Gastrocnemius medialis (tissue), 4 donors: ENCODE measurements around the gene DENND1A. TPM values are rescaled to one million over a fixed set of nuclear protein-coding genes. Genes with fewer than 3 reads are reported as not detected.

ENCODE experiments used
- ATAC-seq, 2 donors: fragments of 150-250 bp; one replicate each; pipeline ENCODE4 v1.9.1; 2016
- DNase-seq, 2 donors: peaks; one replicate each; pipeline ENCODE4 v3.0.0-alpha.2; 2019
- H3K27ac ChIP-seq, 4 donors: fragments of 200-600 bp; sonication (generic); 1 replicate in 1 of 4; 2 replicates in 3 of 4; pipeline ENCODE4 v1.5.1; 2016 to 2018; ENCODE audit warnings: mild to moderate bottlenecking in 2 of 4, moderate library complexity in 1 of 4
- H3K27me3 ChIP-seq, 3 donors: fragments of 200-600 bp; sonication (generic) in 2 of 3; 1 replicate in 1 of 3; 2 replicates in 2 of 3; pipeline versions ENCODE4 v1.5.1 to v1.6.0; 2016 to 2019; ENCODE audit warnings: mild to moderate bottlenecking in 1 of 3, moderate library complexity in 1 of 3
- H3K36me3 ChIP-seq, 2 donors: fragments of 200-600 bp; sonication (generic) in 1 of 2; one replicate each; pipeline ENCODE4 v1.5.1; 2017 to 2018
- H3K4me1 ChIP-seq, 2 donors: fragments of 200-600 bp; sonication (generic) in 1 of 2; one replicate each; pipeline ENCODE4 v1.5.1; 2016 to 2017; ENCODE audit warnings: mild to moderate bottlenecking in 2 of 2
- H3K4me3 ChIP-seq, 4 donors: fragments of 200-600 bp; sonication (generic) in 3 of 4; 1 replicate in 1 of 4; 2 replicates in 3 of 4; pipeline ENCODE4 v1.5.1; 2016 to 2019; ENCODE audit warnings: mild to moderate bottlenecking in 2 of 4
- H3K9me3 ChIP-seq, 3 donors: fragments of 200-600 bp; sonication (generic) in 2 of 3; 1 replicate in 1 of 3; 2 replicates in 2 of 3; pipeline ENCODE4 v1.5.1; 2016 to 2019
- POLR2A ChIP-seq, 2 donors: fragments of 450-650 bp; IDR thresholded peaks; one replicate each; pipeline ENCODE4 v1.6.1; 2017; ENCODE audit warnings: antibody characterized with exemption in 2 of 2, mild to moderate bottlenecking in 2 of 2, moderate library complexity in 2 of 2
- in situ Hi-C, 4 donors: fragments of 200-750 bp; cut with MboI; loops; one replicate each; pipeline versions ENCODE4 v1.15.0 to v1.8.0; 2017; ENCODE audit warnings: low sequenced_read_pairs in 4 of 4
- intact Hi-C: fragments of 100-400 bp; cut with DNase I; formaldehyde crosslinking; loops from one replicate; pipeline ENCODE4 v1.15.1; 2023; ENCODE audit warnings: low total_unique reads
- total RNA-seq, 4 donors: library from RNA; depleted of rRNA; stranded (reverse); fragments of >200 nt; gene quantifications; one replicate each; pipeline versions ENCODE4 v1.1.0 to v1.2.3, GENCODE V29; 2016
- TF ChIP-seq, protein P1 (sequence below), 5 experiments: fragments of 450-650 bp in 3 of 5; fragments of 200-600 bp in 2 of 5; sonication (generic) in 2 of 5; IDR thresholded peaks in 4 of 5; conservative IDR thresholded peaks in 1 of 5; 1 replicate in 4 of 5; 2 replicates in 1 of 5; pipeline ENCODE4 v1.5.1; 2016 to 2019; ENCODE audit warnings: antibody characterized with exemption in 5 of 5, mild to moderate bottlenecking in 3 of 5, moderate library complexity in 3 of 5

Gene DENND1A
- total RNA-seq, 4 donors from 2014 or later, result 14.1 to 24.6 (median 16.4) TPM

DNA sequence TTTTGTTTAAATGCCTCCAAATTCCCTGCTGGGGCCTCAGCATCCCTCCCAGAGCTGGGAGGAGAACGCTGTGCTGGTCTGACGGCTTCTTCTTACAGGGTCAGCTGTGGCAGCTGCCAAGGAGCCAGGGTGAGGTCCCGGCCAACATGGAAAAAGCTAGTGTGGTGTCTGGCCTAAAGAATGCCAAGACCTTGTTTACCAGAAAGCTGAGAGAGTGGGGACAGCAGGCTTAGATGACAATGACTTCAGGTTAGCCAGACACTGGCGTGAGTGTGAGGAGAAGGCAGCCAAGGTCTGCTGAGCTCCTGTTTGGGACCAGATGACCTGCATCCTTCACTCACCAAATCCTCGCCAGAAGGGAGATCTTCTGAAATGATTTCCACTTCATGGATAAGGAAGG lies 461.4 kb downstream of the DENND1A start:
- no peaks in the 10 kb centered on the region for H3K27me3 ChIP-seq
- DNase-seq (no peak), ATAC-seq (no peak)
- no peak for TF ChIP-seq POLR2A (IDR thresholded peaks at IDR 0.05)
- TF ChIP-seq, protein P1, sequence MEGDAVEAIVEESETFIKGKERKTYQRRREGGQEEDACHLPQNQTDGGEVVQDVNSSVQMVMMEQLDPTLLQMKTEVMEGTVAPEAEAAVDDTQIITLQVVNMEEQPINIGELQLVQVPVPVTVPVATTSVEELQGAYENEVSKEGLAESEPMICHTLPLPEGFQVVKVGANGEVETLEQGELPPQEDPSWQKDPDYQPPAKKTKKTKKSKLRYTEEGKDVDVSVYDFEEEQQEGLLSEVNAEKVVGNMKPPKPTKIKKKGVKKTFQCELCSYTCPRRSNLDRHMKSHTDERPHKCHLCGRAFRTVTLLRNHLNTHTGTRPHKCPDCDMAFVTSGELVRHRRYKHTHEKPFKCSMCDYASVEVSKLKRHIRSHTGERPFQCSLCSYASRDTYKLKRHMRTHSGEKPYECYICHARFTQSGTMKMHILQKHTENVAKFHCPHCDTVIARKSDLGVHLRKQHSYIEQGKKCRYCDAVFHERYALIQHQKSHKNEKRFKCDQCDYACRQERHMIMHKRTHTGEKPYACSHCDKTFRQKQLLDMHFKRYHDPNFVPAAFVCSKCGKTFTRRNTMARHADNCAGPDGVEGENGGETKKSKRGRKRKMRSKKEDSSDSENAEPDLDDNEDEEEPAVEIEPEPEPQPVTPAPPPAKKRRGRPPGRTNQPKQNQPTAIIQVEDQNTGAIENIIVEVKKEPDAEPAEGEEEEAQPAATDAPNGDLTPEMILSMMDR (IDR thresholded peaks at IDR 0.05 in 4 of 5, conservative IDR thresholded peaks at IDR 0.05 in 1 of 5), result no peak
- no peaks in the 10 kb centered on the region for H3K36me3 ChIP-seq
- H3K27ac ChIP-seq, result no peak overlapping the region
- no peaks in the 10 kb centered on the region for H3K9me3 ChIP-seq
- no peak overlapping the region for H3K4me3 ChIP-seq
- in situ Hi-C loops (no loop called here), intact Hi-C loops (no loop called here)
- H3K4me1 ChIP-seq, result no peaks in the 10 kb centered on the region

DNA sequence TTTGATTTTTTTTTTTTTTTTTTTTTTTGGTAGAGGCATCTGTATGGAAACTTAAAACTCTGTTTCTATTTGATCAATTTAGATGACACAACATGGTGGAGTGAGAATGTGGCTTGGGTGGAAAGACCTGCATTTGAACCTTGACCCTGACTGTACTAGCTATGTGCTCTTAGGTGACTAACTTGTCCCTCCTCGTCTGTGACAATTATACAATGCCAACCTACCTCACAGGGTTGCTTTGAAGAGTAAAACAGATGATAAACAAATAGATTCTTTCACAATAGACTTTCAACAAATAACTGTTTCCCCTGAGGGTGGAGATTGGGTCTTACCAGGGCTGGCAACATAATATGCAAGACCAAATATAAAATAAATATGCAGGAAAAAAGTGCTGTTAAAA lies 464.6 kb downstream of the DENND1A start:
- no peak for ATAC-seq
- TF ChIP-seq, protein P1 (IDR thresholded peaks at IDR 0.05 in 4 of 5, conservative IDR thresholded peaks at IDR 0.05 in 1 of 5), result no peak
- no peak for TF ChIP-seq POLR2A (IDR thresholded peaks at IDR 0.05)
- DNase-seq, result no peak
- Histone ChIP-seq H3K27me3 (no peaks in the 10 kb centered on the region), H3K4me1 (no peaks in the 10 kb centered on the region), H3K27ac (no peak overlapping the region), H3K4me3 (no peak overlapping the region), H3K36me3 (no peaks in the 10 kb centered on the region), H3K9me3 (no peaks in the 10 kb centered on the region)
- intact Hi-C loops (no loop called here), in situ Hi-C loops (no loop called here)

DNA sequence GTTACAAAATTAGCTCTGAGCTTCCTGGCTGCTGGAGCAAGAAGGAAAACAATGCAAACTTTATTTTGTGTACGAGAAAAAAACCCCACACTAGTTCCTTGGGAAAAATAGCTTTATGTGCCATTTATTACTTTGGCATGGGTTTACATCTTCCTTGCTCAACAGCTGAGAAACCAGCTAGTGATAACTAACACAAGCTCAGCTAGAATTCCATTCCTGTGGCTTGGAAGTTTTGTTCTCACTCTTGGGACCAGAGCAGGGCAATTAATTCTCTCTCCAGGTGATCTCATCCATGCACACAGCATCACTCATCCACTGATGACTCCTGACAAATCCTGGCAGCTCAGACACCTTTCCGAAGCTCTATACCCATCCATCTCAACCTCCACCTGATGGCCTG lies 469.8 kb downstream of the DENND1A start:
- no peak for TF ChIP-seq POLR2A (IDR thresholded peaks at IDR 0.05)
- TF ChIP-seq, protein P1 (IDR thresholded peaks at IDR 0.05 in 4 of 5, conservative IDR thresholded peaks at IDR 0.05 in 1 of 5), result no peak
- Histone ChIP-seq H3K27ac (no peak overlapping the region), H3K4me3 (no peak overlapping the region), H3K27me3 (no peaks in the 10 kb centered on the region), H3K4me1 (no peaks in the 10 kb centered on the region), H3K9me3 (no peaks in the 10 kb centered on the region), H3K36me3 (no peaks in the 10 kb centered on the region)
- in situ Hi-C loops (no loop called here), intact Hi-C loops (no loop called here)
- no peak for ATAC-seq
- DNase-seq, result no peak

DNA sequence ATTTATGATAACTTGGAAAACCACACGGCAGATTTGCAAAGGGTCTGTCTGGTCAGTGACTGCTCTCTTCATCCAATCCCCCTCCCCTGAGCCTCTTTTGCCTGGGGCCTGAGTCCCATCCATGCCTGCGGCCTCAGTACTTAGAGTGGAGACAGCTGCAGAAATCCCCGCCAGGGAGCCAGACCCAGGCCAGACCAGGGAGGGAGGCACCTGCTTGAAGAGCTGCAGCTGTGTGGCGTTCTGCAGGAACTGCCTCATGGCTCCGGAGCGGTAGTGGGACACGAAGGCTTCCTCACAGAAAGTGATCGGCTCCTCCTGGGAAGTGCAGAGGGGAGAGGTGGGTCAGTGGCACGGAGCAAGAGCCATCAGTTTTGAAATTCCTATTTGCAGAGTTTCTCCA lies 472.3 kb downstream of the DENND1A start:
- Histone ChIP-seq H3K4me1 (no peaks in the 10 kb centered on the region), H3K27ac (no peak overlapping the region), H3K36me3 (peaks cover 0 to 5% of the 10 kb centered on the region in 2 donors), H3K4me3 (no peak overlapping the region), H3K9me3 (no peaks in the 10 kb centered on the region), H3K27me3 (no peaks in the 10 kb centered on the region)
- in situ Hi-C loops, result no loop called here
- DNase-seq, result no peak
- intact Hi-C loops, result no loop called here
- TF ChIP-seq POLR2A (IDR thresholded peaks at IDR 0.05), result no peak
- TF ChIP-seq, protein P1 (IDR thresholded peaks at IDR 0.05 in 4 of 5, conservative IDR thresholded peaks at IDR 0.05 in 1 of 5), result no peak
- no peak for ATAC-seq

DNA sequence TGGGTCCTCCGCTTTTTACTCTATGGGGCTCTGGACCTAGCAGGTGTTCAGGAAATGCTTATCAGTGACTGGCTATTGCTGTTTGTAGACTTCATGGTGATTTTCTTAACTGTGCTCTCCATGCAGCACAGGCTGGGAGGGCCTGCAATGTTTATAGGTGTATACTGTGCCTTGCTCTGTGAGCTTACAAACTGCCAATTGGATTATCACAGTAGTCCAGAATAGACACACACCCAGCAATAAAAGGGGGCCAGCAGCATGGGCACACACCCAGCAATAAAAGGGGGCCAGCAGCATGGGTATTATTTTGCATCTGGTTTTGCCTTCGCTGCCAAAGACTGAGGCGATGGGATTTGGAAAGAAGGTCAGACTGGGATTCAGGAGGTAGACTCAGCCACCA lies 473.9 kb downstream of the DENND1A start:
- in situ Hi-C loops, result no loop called here
- no peak overlapping the region for H3K27ac ChIP-seq
- peaks cover 0 to 1% of the 10 kb centered on the region in 2 donors for H3K4me1 ChIP-seq
- no peaks in the 10 kb centered on the region for H3K9me3 ChIP-seq
- H3K4me3 ChIP-seq, result no peak overlapping the region
- TF ChIP-seq POLR2A (IDR thresholded peaks at IDR 0.05), result no peak
- TF ChIP-seq, protein P1 (IDR thresholded peaks at IDR 0.05 in 4 of 5, conservative IDR thresholded peaks at IDR 0.05 in 1 of 5), result no peak
- no peaks in the 10 kb centered on the region for H3K27me3 ChIP-seq
- H3K36me3 ChIP-seq, result peaks cover 0 to 5% of the 10 kb centered on the region in 2 donors
- ATAC-seq (no peak), DNase-seq (no peak)
- intact Hi-C loops, result no loop called here
